ENCODE measurements around the gene HTR6.

HTR6 gene

DNA sequence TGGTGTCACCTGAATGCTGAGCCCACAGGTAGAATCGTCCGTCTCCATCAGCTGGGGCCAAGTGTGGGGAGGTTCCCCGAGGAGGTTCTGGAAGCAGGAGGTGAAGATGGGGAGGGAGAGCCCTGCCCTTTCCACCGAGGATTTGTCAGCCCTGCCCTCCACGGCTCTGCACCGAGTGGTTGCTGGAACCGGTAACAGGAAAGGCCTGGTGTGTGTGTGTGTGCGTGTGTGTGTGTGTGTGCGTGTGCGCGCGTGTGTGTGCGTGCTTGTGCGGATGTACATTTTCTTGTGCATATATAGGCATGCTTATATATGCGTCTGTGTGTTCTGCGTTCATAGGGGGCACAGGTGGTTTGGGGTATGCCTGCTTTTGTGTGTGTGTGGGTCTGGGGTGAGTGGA lies 17.0 kb upstream of the HTR6 start:
- WGBS (ENCODE audit: insufficient coverage) = 0% methylated on average over 2 of the region's 16 CpGs
- POLR2A ChIA-PET = interaction anchor here (7.3 kb wide), 1 partner anchor 51 kb away, joined by 48 read pairs; a partner anchor contains a TSS
- Histone ChIP-seq H3K9me3 (ENCODE audit: control extremely low read depth in 1 of 5, control insufficient read depth in 4 of 5, insufficient read depth in 2 of 5, low read depth in 1 of 5, low read length in 4 of 5) (no peaks in the 10 kb centered on the region), H3K4me3 (ENCODE audit: control insufficient read depth in 1 of 7, extremely low read depth in 1 of 7, insufficient read depth in 4 of 7, low read depth in 2 of 7, low read length in 6 of 7) (peak overlapping the region in 3 of 7 experiments; percentile 44 to 81 (median 48)), H3K27me3 (replicated peaks in 2 of 5; ENCODE audit: control insufficient read depth in 4 of 5, insufficient read depth in 5 of 5, low read length in 4 of 5) (peaks cover 0 to 12% (median 0%) of the 10 kb centered on the region in 5 experiments), H3K36me3 (ENCODE audit: control insufficient read depth in 4 of 4, insufficient read depth in 4 of 4, low read length in 3 of 4) (no peaks in the 10 kb centered on the region), H3K4me1 (ENCODE audit: control extremely low read depth in 1 of 4, control insufficient read depth in 4 of 4, insufficient read depth in 4 of 4, low read length in 3 of 4) (peaks cover 0 to 60% (median 49%) of the 10 kb centered on the region in 4 experiments), H3K27ac (ENCODE audit: insufficient read depth in 1 of 2, low read depth in 1 of 2, low read length in 2 of 2, poor library complexity in 1 of 2, severe bottlenecking in 2 of 2) (no peak overlapping the region)
- DNase-seq = peak; percentile 80 to 95 (median 91)
- CTCF ChIA-PET = interaction anchor here (0.9 to 7.3 kb wide), 9 partner anchors 8 to 305 kb away, joined by 3 to 40 read pairs (median 4); no protein-coding TSS in a partner anchor

- Histone ChIP-seq H3K27ac (ENCODE audit: insufficient read depth in 1 of 2, low read depth in 1 of 2, low read length in 2 of 2, poor library complexity in 1 of 2, severe bottlenecking in 2 of 2) (no peak overlapping the region), H3K9me3 (ENCODE audit: control extremely low read depth in 1 of 5, control insufficient read depth in 4 of 5, insufficient read depth in 2 of 5, low read depth in 1 of 5, low read length in 4 of 5) (no peaks in the 10 kb centered on the region), H3K36me3 (ENCODE audit: control insufficient read depth in 4 of 4, insufficient read depth in 4 of 4, low read length in 3 of 4) (no peaks in the 10 kb centered on the region), H3K27me3 (replicated peaks in 2 of 5; ENCODE audit: control insufficient read depth in 4 of 5, insufficient read depth in 5 of 5, low read length in 4 of 5) (peaks cover 0 to 6% (median 0%) of the 10 kb centered on the region in 5 experiments), H3K4me1 (ENCODE audit: control extremely low read depth in 1 of 4, control insufficient read depth in 4 of 4, insufficient read depth in 4 of 4, low read length in 3 of 4) (peaks cover 0 to 57% (median 47%) of the 10 kb centered on the region in 4 experiments), H3K4me3 (ENCODE audit: control insufficient read depth in 1 of 7, extremely low read depth in 1 of 7, insufficient read depth in 4 of 7, low read depth in 2 of 7, low read length in 6 of 7) (peak overlapping the region in 1 of 7 experiments; percentile 25)
- no peak for DNase-seq
- 75% methylated on average over 14 of the region's 14 CpGs for WGBS (ENCODE audit: insufficient coverage)
- ChIA-PET CTCF (interaction anchor here (1.0 to 7.3 kb wide), 5 partner anchors 9 to 256 kb away, joined by 3 to 40 read pairs (median 4); no protein-coding TSS in a partner anchor), POLR2A (interaction anchor here (1.2 kb wide), 1 partner anchor 51 kb away, joined by 4 read pairs; a partner anchor contains a TSS)
Observed at GRCh38 chr1:19648239-19648638, 16.4 kb upstream of the HTR6 start.

- POLR2A ChIA-PET = interaction anchor here (0.9 to 1.2 kb wide), 2 partner anchors 52 to 169 kb away, joined by 3 to 4 read pairs; a partner anchor contains a TSS
Observed at GRCh38 chr1:19648689-19649088, 16.0 kb upstream of the HTR6 start.

GRCh38 chr1:19650416-19651140 lies 14.1 kb upstream of the HTR6 start:
- Histone ChIP-seq H3K27me3 (replicated peaks in 2 of 5; ENCODE audit: control insufficient read depth in 4 of 5, insufficient read depth in 5 of 5, low read length in 4 of 5) (no peaks in the 10 kb centered on the region), H3K27ac (ENCODE audit: insufficient read depth in 1 of 2, low read depth in 1 of 2, low read length in 2 of 2, poor library complexity in 1 of 2, severe bottlenecking in 2 of 2) (no peak overlapping the region), H3K36me3 (ENCODE audit: control insufficient read depth in 4 of 4, insufficient read depth in 4 of 4, low read length in 3 of 4) (peaks cover 0 to 5% (median 2%) of the 10 kb centered on the region in 4 experiments), H3K9me3 (ENCODE audit: control extremely low read depth in 1 of 5, control insufficient read depth in 4 of 5, insufficient read depth in 2 of 5, low read depth in 1 of 5, low read length in 4 of 5) (no peaks in the 10 kb centered on the region), H3K4me1 (ENCODE audit: control extremely low read depth in 1 of 4, control insufficient read depth in 4 of 4, insufficient read depth in 4 of 4, low read length in 3 of 4) (peaks cover 0 to 46% (median 32%) of the 10 kb centered on the region in 4 experiments), H3K4me3 (ENCODE audit: control insufficient read depth in 1 of 7, extremely low read depth in 1 of 7, insufficient read depth in 4 of 7, low read depth in 2 of 7, low read length in 6 of 7) (peak overlapping the region in 2 of 7 experiments; percentile 20 to 30)
- 31% methylated on average over 3 of the region's 12 CpGs for WGBS (ENCODE audit: insufficient coverage)
- DNase-seq = no peak
- ChIA-PET POLR2A (interaction anchor here (0.9 to 2.2 kb wide), 2 partner anchors 53 to 68 kb away, joined by 3 to 8 read pairs; a partner anchor contains a TSS), CTCF (interaction anchor here (0.6 to 7.3 kb wide), 33 partner anchors 9 to 400 kb away, joined by 3 to 40 read pairs (median 5); partner anchors contain the start of genes AKR7A2, EMC1 and SLC66A1)

More at GRCh38 chr1:19648689-19649088, 16.0 kb upstream of the HTR6 start:
- Histone ChIP-seq H3K4me1 (ENCODE audit: control extremely low read depth in 1 of 4, control insufficient read depth in 4 of 4, insufficient read depth in 4 of 4, low read length in 3 of 4) (peaks cover 0 to 52% (median 43%) of the 10 kb centered on the region in 4 experiments), H3K27ac (ENCODE audit: insufficient read depth in 1 of 2, low read depth in 1 of 2, low read length in 2 of 2, poor library complexity in 1 of 2, severe bottlenecking in 2 of 2) (no peak overlapping the region), H3K4me3 (ENCODE audit: control insufficient read depth in 1 of 7, extremely low read depth in 1 of 7, insufficient read depth in 4 of 7, low read depth in 2 of 7, low read length in 6 of 7) (no peak overlapping the region), H3K27me3 (replicated peaks in 2 of 5; ENCODE audit: control insufficient read depth in 4 of 5, insufficient read depth in 5 of 5, low read length in 4 of 5) (peaks cover 0 to 1% (median 0%) of the 10 kb centered on the region in 5 experiments), H3K36me3 (ENCODE audit: control insufficient read depth in 4 of 4, insufficient read depth in 4 of 4, low read length in 3 of 4) (no peaks in the 10 kb centered on the region), H3K9me3 (ENCODE audit: control extremely low read depth in 1 of 5, control insufficient read depth in 4 of 5, insufficient read depth in 2 of 5, low read depth in 1 of 5, low read length in 4 of 5) (no peaks in the 10 kb centered on the region)
- no peak for DNase-seq
- CTCF ChIA-PET = interaction anchor here (1.0 to 7.3 kb wide), 5 partner anchors 51 to 257 kb away, joined by 3 to 40 read pairs (median 4); no protein-coding TSS in a partner anchor
- WGBS (ENCODE audit: insufficient coverage) = 96% methylated on average over 6 of the region's 11 CpGs

GRCh38 chr1:19651141-19651737 lies 13.4 kb upstream of the HTR6 start:
- POLR2A ChIA-PET = interaction anchor here (0.9 to 2.2 kb wide), 2 partner anchors 54 to 69 kb away, joined by 3 to 8 read pairs; a partner anchor contains a TSS
- H3K4me1 ChIP-seq (ENCODE audit: control extremely low read depth in 1 of 4, control insufficient read depth in 4 of 4, insufficient read depth in 4 of 4, low read length in 3 of 4) = peaks cover 0 to 39% (median 25%) of the 10 kb centered on the region in 4 experiments

DNA sequence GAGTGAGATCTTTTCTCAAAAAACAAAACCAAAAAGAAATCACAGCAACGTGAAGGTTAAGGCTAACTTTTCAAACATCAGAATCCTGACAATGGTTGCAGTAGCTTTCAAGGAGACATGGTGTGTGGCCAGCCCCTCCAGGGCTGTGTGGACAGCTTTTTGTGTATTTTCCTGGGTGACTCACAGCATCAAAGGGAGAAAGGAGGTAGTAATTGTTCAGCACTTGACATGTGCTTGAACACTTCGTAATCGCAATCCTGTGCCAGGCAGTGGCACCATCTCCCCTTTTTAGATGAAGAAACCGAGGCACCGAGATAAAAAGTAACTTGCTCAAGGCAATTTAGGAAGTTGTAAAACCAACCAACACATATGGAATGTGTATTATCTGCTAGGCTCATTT lies 10.3 kb upstream of the HTR6 start:
- no peaks in the 10 kb centered on the region for H3K27me3 ChIP-seq (replicated peaks in 2 of 5; ENCODE audit: control insufficient read depth in 4 of 5, insufficient read depth in 5 of 5, low read length in 4 of 5)
- POLR2A ChIA-PET = interaction anchor here (0.5 kb wide), 1 partner anchor 495 kb away, joined by 4 read pairs; no protein-coding TSS in a partner anchor
- H3K9me3 ChIP-seq (ENCODE audit: control extremely low read depth in 1 of 5, control insufficient read depth in 4 of 5, insufficient read depth in 2 of 5, low read depth in 1 of 5, low read length in 4 of 5) = no peaks in the 10 kb centered on the region
- CTCF ChIA-PET = interaction anchor here (0.7 to 7.3 kb wide), 19 partner anchors 8 to 471 kb away, joined by 3 to 40 read pairs (median 4); no protein-coding TSS in a partner anchor
- peaks cover 0 to 26% (median 2%) of the 10 kb centered on the region in 4 experiments for H3K36me3 ChIP-seq (ENCODE audit: control insufficient read depth in 4 of 4, insufficient read depth in 4 of 4, low read length in 3 of 4)
- H3K4me3 ChIP-seq (ENCODE audit: control insufficient read depth in 1 of 7, extremely low read depth in 1 of 7, insufficient read depth in 4 of 7, low read depth in 2 of 7, low read length in 6 of 7) = no peak overlapping the region
- H3K27ac ChIP-seq (ENCODE audit: insufficient read depth in 1 of 2, low read depth in 1 of 2, low read length in 2 of 2, poor library complexity in 1 of 2, severe bottlenecking in 2 of 2) = no peak overlapping the region
- no peak for DNase-seq
- 100% methylated on average over 5 of the region's 5 CpGs for WGBS (ENCODE audit: insufficient coverage)
- H3K4me1 ChIP-seq (ENCODE audit: control extremely low read depth in 1 of 4, control insufficient read depth in 4 of 4, insufficient read depth in 4 of 4, low read length in 3 of 4) = peaks cover 0 to 15% (median 7%) of the 10 kb centered on the region in 4 experiments

More at GRCh38 chr1:19651141-19651737, 13.4 kb upstream of the HTR6 start:
- Histone ChIP-seq H3K27me3 (replicated peaks in 2 of 5; ENCODE audit: control insufficient read depth in 4 of 5, insufficient read depth in 5 of 5, low read length in 4 of 5) (no peaks in the 10 kb centered on the region), H3K27ac (ENCODE audit: insufficient read depth in 1 of 2, low read depth in 1 of 2, low read length in 2 of 2, poor library complexity in 1 of 2, severe bottlenecking in 2 of 2) (no peak overlapping the region), H3K36me3 (ENCODE audit: control insufficient read depth in 4 of 4, insufficient read depth in 4 of 4, low read length in 3 of 4) (peaks cover 0 to 11% (median 2%) of the 10 kb centered on the region in 4 experiments), H3K4me3 (ENCODE audit: control insufficient read depth in 1 of 7, extremely low read depth in 1 of 7, insufficient read depth in 4 of 7, low read depth in 2 of 7, low read length in 6 of 7) (peak overlapping the region in 2 of 7 experiments; percentile 20 to 30), H3K9me3 (ENCODE audit: control extremely low read depth in 1 of 5, control insufficient read depth in 4 of 5, insufficient read depth in 2 of 5, low read depth in 1 of 5, low read length in 4 of 5) (no peaks in the 10 kb centered on the region)
- CTCF ChIA-PET = interaction anchor here (0.6 to 7.3 kb wide), 32 partner anchors 8 to 400 kb away, joined by 3 to 40 read pairs (median 5); partner anchors contain the start of genes AKR7A2, EMC1 and SLC66A1
- WGBS (ENCODE audit: insufficient coverage) = 27% methylated on average over 9 of the region's 11 CpGs
- peak; percentile 53 to 71 (median 70) for DNase-seq

Data from common myeloid progenitor, CD34-positive (primary cell).